GM19397 (cell line): ENCODE data around the gene RAI1.

Experiments
- ATAC-seq: cut with Tn5 transposase; IDR thresholded peaks from one replicate; pipeline ENCODE4 v1.9.1; 2021; ENCODE audit warnings: mild to moderate bottlenecking, moderate library complexity; ENCODE audit not compliant: unreplicated experiment

RAI1 gene

DNA sequence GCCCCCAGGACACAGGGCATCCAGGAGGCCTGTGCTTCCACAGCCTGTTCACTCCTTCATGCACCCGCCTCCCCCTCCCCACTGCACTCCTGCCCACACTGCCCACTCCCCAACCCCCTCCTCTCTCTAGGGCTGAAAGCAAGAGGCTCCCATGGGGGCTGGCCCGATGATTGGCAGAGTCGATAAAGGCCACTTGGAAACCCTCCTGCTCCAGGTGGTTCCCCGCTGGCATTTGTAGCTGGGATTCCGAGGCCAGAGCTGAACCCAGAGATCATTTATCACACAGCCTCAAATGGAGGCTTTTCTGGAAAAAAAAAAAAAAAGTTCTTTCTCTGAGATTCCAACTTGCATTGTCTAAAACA, 81.5 kb downstream of the RAI1 start:
- no peak for ATAC-seq

DNA sequence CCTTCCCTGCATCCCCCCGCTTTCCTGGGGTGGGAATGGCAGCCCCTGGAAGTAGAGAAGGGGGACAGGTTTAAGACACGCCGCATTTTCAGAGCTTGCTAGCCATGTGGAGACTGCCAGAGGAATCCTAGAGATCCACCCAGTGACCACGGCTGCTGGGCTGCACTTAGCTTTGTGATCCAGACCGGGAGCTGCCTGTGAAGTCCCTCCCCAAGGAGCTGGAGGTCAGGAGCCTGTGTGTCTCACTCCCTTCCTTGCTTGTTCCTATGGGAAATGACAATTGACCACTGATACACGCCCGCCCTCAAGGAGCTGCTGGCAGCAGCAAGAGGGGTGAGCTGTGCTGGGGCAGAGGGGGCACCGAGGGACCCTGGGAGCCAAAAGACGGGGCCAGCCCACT, 81.9 kb downstream of the RAI1 start:
- no peak for ATAC-seq

DNA sequence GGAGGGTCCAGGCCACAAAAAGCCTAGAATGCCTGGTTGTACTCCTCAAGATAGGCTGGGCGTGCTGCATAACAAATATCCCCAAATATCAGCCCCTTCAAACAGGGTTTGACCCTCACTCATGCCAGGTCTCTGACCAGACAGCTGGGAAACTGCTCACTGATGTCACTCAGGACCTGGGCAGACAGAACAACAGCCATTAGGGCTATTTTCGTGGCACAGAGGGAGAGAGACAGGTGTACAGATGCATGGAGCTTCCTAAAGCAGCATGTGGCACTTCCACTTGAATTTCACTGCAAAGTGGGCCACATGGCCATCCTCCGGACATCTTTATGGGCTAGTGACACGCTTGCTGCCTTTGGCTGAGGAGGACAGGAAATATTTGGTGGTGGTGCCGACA, 82.5 kb downstream of the RAI1 start:
- ATAC-seq: no peak

DNA sequence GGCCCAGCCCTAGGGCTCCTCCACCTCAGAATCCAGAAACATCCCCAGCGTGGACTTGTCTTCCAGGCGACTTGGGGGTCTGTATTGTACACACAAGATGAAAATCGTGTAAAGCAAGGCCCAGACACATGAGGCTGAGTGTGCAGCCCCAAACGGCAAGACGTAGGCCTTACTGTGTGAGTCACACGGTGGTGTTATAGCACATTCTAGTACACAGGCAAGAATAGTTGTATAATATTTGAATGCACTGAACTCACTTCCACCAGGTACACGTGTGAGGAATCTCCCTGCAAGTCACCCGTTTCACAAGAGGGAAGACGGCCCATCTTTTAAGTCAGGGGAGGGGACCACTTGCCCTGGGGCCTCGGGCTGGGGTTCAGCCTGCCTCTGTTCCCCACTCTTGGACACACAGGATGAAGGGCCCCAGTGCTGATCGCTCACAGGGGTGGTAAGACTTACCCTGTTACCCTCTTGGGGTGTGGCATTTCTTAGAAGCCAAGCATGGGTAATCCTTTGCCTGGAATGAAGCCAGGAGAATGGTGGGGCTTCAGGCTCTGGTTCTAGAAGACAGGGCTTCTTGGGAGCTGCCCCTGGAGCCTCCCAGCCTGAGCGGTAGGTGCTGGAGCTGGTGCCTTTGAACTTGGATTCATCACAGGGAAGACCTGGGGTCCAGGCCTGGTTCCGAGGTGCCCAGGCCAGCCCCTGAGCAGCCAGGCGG, 84.3 kb downstream of the RAI1 start:
- ATAC-seq: no peak

DNA sequence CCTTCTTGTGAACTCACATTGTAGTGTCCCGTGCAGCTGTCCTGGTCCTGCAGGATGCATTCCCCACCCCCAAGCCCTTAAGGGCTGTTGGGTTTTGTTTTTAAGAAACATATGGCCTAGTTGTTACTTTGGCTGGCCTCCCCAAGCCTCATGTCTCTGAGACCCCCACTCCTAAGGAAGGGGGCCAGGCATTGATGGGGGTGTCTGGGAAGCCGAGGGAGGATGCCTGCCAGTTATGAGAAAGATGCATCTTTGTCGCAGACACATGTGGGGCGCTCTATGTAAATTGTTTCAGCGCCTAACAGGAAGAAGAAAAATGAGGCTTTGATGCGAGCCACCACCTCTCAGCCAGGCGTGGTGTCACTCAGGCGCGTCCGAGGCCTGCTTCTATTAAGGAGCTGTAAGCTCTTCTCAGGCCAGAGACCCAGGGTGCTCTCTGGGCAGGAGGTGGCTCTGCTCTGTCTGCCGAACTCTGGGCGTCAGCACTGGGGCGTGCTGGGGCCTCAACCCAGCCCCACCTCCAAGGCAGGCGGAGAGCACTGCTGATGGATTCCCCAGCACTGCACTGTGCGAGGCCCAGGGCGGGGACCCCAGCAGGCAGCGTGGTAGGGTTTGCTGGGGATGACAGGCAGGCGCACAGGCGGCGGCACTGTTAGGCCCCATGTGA, 85.0 kb downstream of the RAI1 start:
- peak; percentile 72 for ATAC-seq

DNA sequence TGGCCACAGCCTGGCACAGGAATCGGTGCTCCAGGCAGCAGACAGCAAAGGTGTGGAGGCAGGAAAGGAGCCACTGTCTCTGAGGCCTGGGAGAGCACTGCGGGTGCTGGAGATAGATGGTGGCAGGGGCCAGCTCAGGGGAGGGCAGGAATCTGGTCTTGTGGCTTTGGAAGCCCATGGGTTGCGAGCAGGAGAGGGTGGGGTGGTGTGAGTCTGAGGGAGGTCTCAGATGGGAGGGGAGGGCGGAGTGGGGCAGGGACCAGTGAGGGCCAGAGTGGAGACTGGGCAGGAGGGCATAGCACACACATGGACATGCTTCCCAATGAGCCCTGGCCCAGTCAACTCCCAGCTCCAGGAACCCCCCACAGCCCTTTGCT, 85.5 kb downstream of the RAI1 start:
- no peak for ATAC-seq

DNA sequence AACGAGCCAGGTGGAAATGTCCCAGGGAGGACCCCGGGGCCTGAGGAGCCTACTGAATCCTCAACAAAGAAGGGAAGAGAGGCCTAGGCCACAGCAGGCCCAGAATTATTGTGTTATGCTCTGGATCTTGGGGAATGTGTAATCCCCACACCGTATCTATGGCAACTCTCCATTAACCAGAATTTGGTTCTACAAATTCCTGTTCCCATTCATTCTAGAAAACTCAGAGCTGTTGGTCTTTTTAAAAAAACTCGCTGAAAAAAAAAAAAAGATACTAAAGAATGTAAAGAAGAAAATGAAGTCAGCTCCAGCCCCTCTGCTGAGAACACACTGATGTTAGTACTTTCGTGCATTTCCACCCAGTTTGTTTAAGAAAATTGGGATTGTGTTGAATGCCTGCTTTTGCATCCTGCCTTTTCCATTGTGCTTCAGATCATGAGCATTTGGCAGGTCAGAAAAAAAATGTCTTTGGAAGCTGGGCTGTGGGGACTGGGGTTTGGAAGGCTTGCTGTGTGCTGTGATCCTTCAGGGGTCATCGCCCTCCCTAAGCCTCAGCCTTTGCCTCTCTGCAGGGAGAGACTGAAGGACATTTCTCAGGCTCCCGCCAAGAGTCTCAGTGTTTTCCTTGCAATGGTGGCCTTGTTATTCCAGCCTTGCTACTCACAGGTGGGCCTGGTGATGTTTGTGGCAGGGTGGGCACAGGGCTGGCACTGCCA, 86.1 kb downstream of the RAI1 start:
- ATAC-seq: no peak

DNA sequence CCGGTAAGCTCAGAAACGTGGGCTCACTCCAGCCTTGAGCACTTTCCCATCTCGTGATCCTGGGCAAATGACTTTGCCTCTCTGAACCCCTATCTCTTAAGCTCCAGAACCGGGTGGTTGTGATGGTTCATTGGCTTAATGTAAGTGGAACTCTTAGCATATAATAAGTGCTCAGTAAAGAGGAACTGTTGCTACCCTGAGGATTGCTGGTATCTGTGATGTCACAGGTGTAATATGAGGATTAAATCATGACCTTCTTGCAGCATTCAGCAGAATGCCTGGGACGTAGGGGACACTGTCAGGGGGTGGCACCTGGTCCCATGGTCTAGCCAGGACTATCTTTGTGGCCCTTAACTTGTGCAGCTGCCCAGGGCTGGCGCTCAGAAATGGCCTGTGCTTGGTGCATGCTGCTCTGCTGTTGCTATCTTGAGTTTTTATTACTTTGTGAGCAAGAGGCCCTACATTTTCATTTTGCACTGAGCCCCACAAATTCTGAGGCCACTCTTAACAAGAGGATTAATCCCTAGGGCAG, 86.7 kb downstream of the RAI1 start:
- no peak for ATAC-seq

DNA sequence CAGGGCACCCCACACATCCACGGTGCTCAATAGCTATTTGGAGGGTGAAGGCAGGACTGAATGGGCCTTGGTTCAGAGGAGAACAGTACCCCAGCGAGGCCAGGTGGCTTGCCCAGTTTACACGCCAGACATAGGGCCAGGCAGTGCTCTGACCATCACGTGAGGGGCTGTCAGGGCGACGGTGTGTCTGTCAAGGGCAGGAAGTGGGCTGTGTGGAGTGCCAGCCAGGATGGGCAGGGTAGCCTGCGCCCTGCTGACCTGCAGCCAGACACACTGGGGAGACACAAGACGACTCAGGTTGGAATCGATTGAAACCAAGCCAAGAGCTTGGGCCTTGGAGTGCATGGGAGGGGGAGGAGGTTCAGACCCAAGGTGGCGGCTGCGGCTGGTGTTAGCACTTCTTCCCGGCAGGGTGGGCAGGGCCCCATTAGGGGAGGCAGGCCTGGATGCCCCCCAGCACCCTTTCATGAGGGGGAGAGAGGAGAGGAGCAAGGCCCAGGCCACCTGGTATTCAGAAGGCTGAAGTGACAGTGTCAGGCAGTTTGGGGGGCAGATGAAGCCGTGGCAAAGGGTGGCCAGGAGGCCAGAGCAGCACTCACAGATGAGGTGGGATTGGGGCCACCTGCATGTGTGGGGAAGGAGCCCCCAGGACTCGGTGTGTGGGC, 87.3 kb downstream of the RAI1 start:
- ATAC-seq: no peak

DNA sequence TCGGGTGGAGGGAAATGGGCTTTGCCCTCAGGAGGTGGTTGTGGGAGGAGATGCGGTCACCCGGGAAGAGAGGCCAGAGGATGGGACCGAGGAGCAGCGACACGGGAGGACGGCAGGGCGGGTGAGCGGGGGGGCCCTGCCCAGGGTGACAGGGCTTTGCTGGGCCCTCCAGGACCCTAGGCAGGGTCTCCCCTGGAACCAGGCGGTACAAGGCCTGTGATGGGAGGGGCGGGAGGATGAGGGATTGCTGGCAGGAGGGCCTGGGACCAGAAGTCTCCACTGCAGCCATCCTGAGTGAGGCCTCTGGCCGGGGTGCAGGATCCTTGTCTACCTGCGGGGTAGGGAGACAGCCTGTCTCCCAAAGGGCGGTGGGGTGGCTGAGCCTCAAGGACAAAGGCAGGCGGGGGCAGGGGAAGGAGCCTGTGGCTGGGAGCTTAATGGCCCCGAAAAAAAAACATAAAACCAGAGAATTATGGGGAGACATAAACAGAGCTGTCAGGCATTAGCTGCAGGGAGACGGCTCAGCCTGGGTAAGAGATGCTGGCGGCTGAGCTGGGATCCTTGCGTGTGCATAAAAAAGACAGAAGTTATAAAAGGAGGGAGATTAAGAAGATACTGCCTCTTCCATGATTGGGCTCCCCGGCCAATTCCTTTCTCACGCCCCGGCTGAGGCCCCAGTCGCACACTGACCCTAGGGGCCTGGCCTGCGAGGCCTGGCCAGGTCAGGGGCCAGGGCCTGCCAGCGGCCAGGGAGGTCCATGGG, 88.8 kb downstream of the RAI1 start:
- ATAC-seq: no peak

DNA sequence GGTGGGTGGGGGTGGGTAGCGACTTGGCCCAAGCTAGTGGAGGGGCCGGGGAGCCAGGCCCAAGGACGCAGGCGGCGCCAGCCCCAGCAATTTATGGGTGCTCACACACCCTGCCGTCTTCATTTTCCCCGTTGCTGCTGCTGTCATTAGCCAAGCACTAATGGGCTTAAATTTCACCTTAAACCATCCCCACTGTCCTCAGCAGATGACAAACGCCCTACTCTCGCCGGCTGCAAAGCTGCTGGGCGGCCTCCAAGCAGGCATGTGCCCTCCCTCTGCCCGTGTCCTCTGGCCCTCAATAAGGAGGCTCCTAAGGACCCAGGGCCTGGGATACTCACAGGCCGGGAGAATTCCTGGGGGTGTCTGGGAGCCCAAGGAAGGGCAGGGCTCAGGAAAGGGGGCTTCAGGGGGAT, 89.4 kb downstream of the RAI1 start:
- ATAC-seq: no peak

DNA sequence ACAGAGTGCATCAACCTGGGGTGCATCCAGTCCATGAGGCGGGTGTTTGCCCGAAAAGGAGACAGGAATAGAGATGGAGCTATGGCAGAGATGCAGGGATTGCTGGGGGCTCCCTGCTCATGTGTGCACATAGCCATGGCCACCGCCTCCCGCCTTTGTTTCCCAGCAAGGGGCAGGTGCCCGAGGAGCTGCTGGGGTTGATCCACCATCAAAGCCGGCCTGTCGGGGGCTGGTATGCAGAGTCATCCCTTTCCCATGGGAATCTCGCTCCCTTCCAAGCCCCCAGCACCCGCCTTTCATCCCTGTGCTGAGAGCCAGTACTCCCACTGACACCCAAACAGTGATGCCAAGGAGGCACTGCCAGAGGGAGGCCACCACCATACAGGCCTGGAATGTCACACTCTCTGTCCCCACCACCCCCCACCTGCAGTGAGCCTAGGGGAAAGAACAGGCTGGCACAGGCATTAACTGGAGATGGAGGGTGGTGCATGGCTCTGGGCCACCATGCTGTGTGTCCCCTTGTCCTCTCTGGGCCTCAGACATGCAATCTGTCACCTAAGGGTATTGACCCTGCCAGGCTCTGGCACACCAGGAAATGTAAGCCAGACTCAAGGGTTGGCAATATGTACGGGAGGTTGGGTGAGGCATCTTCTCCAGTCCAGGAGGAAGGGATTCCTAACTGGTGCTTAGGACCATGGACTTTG, 90.4 kb downstream of the RAI1 start:
- no peak for ATAC-seq

DNA sequence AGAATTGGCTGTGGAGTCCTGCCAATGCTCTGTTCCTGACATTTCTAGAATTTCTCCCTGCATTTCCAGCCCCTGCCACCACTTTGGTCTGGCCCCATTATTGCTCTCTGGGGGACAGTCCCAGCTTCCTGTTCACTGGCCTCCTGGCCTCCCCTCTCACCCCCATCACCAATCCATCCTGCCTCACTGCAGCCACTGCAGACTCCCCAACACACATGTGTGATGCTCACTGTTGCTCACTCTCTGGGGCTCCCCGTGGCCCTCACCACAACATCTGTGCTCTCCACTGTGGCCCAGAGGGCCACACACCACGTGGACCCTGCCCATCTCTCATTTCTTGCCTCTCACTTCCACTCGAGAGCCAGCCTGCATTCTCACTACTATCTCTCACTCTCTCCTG, 91.0 kb downstream of the RAI1 start:
- no peak for ATAC-seq

DNA sequence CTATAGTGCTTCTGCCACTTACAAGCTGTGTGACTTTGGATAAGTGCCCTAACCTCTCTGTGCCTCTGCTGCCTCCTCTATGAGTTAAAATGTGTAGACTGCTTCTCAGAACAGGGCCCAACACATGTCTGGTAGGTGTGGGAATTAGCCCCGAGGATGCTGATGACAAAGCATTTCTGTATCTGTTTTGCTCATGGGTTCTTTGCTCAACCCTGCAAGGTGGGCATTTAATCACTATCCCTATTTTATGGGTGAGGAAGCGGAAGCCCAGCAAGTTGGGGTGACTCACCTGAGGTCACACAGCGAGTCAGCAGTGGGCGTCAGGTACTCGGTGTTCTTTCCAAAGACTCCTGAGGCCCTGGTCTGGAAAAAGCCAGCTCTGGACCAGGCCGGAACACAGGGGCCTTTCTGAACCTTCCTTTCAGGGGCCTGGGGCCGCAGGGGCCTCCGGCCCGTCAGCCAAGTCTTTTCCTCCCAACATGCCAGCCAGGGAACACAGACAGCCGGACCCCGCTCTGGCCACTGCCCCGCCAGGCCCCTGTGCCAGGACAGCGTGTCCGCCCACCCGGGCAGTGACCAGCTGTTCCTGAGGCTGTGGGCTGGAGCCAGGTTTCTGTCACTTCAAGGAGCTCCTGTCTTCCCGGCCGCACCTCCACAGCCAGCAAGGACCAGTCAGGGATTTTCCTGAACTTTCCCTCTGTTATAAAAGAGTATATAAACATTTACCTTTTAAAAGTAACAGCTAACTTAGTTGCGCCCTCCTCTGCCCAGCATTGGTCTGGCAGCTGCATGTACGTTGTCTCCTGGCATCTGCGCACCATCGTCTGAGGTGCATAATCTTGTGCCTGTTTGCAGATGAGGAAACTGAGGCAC, 93.0 kb downstream of the RAI1 start:
- ATAC-seq: no peak

DNA sequence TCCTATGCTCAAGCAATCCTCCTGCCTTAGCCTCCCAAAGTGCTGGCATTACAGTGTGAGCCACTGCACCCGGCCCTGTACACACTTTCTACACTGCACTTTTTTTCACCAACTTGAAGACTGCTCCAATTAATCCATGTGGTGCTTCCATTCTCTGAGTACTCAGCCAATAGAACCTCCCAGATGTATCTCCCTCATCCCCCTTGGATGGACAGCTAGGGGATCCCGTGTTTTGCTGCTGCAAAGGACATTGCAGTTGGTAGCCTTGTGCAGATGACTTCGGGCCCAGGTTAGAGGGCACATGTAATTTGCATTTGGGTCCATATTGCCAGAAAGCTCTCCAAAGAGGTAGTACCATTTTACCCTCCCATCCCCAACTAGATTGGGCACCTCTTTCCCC, 95.6 kb downstream of the RAI1 start:
- no peak for ATAC-seq

DNA sequence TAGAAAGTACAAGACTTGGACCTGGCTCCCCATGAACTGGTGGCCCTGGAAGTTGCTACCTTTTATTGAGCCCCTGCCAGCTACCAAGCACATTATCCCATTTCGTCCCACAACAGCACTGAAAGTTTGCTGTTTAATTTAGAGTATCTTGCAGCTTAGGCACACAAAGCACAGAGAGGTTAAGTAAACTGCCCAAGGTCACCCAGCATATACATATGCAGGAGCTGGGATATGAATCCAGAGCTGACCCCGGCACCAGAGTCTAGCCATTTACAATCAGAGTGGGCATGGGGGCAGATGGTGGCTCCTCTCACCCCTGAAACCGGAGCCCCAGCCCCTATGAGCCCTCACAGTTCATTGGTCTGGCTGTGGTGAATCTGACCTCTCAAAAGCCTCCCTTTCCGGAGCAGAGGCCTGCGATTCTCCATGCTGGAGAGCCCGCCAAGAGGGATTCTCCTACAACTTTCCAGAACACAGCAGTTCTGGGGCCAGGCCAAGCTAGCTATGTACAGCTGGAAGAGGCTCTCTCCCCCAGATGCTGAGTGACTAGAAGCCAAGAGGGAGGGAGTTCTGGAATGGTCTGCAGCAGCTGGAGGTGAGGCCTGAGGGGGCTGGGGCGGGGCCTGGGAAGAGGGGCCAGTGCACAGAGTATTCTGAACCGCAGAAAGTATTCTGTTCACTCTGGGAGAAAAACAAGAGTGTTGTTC, 97.2 kb downstream of the RAI1 start:
- ATAC-seq: no peak

DNA sequence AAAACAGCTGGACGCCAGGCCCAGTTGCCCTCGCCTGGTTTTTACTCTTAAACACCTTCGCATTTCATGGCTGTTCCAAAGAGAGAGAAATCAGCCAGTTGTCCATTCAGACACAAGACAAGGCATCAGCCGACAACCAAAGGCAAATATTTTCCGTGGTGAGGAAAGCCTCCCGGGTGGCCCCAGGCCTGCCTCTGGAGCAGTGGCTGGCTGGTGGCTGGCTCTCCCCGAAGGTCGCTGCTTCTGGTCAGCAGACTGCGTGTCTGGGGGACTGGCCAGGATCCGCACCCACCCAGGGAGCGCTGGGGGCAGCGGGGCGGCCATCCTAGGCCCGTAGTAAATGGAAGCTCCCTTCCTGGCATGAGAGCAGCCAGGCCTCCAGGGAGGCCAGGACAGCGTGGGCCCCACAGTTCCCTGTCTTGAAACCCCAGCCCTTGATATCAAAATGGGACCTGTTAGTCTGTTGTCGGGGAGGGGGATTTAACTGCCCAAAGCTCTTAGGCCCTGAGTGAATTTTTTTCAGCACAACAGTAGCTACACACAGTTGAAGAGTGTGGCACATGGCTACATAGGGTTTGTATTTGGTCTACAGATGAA, 97.9 kb downstream of the RAI1 start:
- no peak for ATAC-seq

DNA sequence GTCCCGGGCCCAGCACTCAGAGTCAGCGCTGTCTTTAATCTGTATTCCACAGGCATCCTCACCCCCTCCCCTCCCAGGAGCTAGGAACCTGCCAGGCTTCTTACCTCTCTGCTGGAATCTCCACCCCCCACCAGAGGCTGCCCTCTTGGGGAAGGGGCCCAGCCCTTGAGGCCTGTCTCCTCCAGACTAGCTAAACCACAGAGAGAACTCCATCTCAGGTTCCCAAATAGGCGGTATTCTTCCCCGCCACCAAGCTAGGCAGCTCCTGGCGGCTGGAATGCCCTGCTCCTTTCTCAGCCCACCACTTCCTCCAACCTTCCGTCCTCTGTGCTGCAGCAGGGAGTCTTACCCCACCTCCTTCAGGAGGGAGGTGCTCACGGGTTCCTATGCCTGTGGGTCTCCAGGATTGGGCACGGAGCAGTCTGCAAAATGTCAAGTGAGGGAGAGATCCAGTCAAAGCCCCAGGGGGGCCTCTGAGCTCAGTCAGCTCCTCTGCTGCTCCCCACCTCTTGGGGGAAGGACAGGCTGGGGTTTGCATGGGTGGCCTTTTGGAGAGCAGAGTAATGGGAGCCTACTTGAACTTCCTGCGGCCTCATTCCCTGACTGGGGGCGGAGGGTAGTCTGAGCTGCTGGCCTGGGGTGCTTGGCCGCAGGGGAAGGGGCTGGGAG, 99.8 kb downstream of the RAI1 start:
- ATAC-seq: no peak
